Head of caudate nucleus (tissue), 42 donors: Measurements from ENCODE around the gene ZNF519.

Source experiments
- DNase-seq, 42 donors: peaks; one replicate each; pipeline versions ENCODE4 v3.0.0 to v3.0.0-alpha.2; 2020 to 2021; ENCODE audit warnings: mixed read lengths in 7 of 42
- intact Hi-C: fragments of 100-400 bp; cut with DNase I; formaldehyde crosslinking; loops from one replicate; pipeline ENCODE4 v1.15.0; 2022

The ZNF519 gene

GRCh38 chr18:14104906-14105748 lies 27.1 kb downstream of the ZNF519 start:
- no peak for DNase-seq
- intact Hi-C loops = no loop called here

GRCh38 chr18:14104201-14104600 lies 28.0 kb downstream of the ZNF519 start:
- intact Hi-C loops = no loop called here

GRCh38 chr18:14100503-14101286 lies 31.5 kb downstream of the ZNF519 start:
- no peak for DNase-seq
- intact Hi-C loops = no loop called here

More at GRCh38 chr18:14104201-14104600, 28.0 kb downstream of the ZNF519 start:
- no peak for DNase-seq

- no peak for DNase-seq
- intact Hi-C loops = no loop called here
Observed at GRCh38 chr18:14098428-14098827, 33.8 kb downstream of the ZNF519 start.

- intact Hi-C loops = no loop called here
- DNase-seq = no peak
Observed at GRCh38 chr18:14097761-14098160, 34.5 kb downstream of the ZNF519 start.

GRCh38 chr18:14093307-14093915 lies 38.8 kb downstream of the ZNF519 start:
- DNase-seq = no peak
- intact Hi-C loops = no loop called here

GRCh38 chr18:14092625-14093306 lies 39.5 kb downstream of the ZNF519 start:
- DNase-seq = no peak
- intact Hi-C loops = no loop called here

- intact Hi-C loops = loop anchor here (5.0 kb wide), 1 partner anchor 267 kb away; the partner anchor contains the start of gene MC5R
- no peak for DNase-seq
Observed at GRCh38 chr18:14089781-14090180, 42.5 kb downstream of the ZNF519 start.

GRCh38 chr18:14089191-14089590 lies 43.0 kb downstream of the ZNF519 start:
- intact Hi-C loops = loop anchor here (5.0 kb wide), 1 partner anchor 267 kb away; the partner anchor contains the start of gene MC5R
- no peak for DNase-seq

GRCh38 chr18:14086458-14087231 lies 45.6 kb downstream of the ZNF519 start:
- intact Hi-C loops = loop anchor here (5.0 kb wide), 1 partner anchor 264 kb away; the partner anchor contains the start of gene MC5R
- DNase-seq = peak in 29 of 42 donors; percentile 7 to 78 (median 37)

- no peak for DNase-seq
- intact Hi-C loops = loop anchor here (5.0 kb wide), 1 partner anchor 264 kb away; the partner anchor contains the start of gene MC5R
Observed at GRCh38 chr18:14085770-14086457, 46.3 kb downstream of the ZNF519 start.

- intact Hi-C loops = no loop called here
Observed at GRCh38 chr18:14075196-14075595, 57.0 kb downstream of the ZNF519 start.

GRCh38 chr18:14074187-14074586 lies 58.0 kb downstream of the ZNF519 start:
- DNase-seq = no peak
- intact Hi-C loops = no loop called here

More at GRCh38 chr18:14075196-14075595, 57.0 kb downstream of the ZNF519 start:
- no peak for DNase-seq

GRCh38 chr18:14053661-14054060 lies 78.6 kb downstream of the ZNF519 start:
- intact Hi-C loops = loop anchor here (10.0 kb wide), 1 partner anchor 79 kb away; no protein-coding TSS in a partner anchor
- no peak for DNase-seq
